WTC11 (cell line): Measurements from ENCODE around the gene EEF2.

Source experiments
- CTCF ChIP-seq: fragments of 200-600 bp; IDR thresholded peaks from 2 replicates; pipeline ENCODE4 v1.8.0; 2022; ENCODE audit warnings: antibody characterized with exemption
- ESRRA ChIP-seq: sonication (generic); formaldehyde crosslinking; IDR thresholded peaks from 2 replicates; pipeline ENCODE4 v1.8.1; 2022; ENCODE audit warnings: mild to moderate bottlenecking, missing genetic modification reagents, borderline replicate concordance
- MAX ChIP-seq: sonication (generic); formaldehyde crosslinking; IDR thresholded peaks from 2 replicates; pipeline ENCODE4 v1.8.0; 2022; ENCODE audit warnings: mild to moderate bottlenecking, missing genetic modification reagents
- NFE2L1 ChIP-seq: sonication (generic); formaldehyde crosslinking; IDR thresholded peaks from 2 replicates; pipeline ENCODE4 v1.8.1; 2023; ENCODE audit warnings: missing genetic modification reagents
- TCF7 ChIP-seq: sonication (generic); formaldehyde crosslinking; IDR thresholded peaks from 2 replicates; pipeline ENCODE4 v1.8.0; 2022; ENCODE audit warnings: mild to moderate bottlenecking, low read depth, missing genetic modification reagents, moderate library complexity
- TF ChIP-seq, protein P1 (sequence below): sonication (generic); formaldehyde crosslinking; IDR thresholded peaks from 2 replicates; pipeline ENCODE4 v1.8.1; 2022; ENCODE audit warnings: mild to moderate bottlenecking, missing genetic modification reagents, moderate library complexity, borderline replicate concordance
- TF ChIP-seq, protein P2 (sequence below): fragments of 250-450 bp; sonication (Bioruptor Pico); IDR thresholded peaks from 2 replicates; pipeline ENCODE4 v1.9.0; 2021; ENCODE audit warnings: mild to moderate bottlenecking

- TF ChIP-seq ESRRA (CRISPR knock-in tag): no peak
- no peak for TF ChIP-seq MAX (CRISPR knock-in tag)
- TF ChIP-seq CTCF: no peak
- no peak for TF ChIP-seq TCF7 (CRISPR knock-in tag)
- TF ChIP-seq, protein P1, sequence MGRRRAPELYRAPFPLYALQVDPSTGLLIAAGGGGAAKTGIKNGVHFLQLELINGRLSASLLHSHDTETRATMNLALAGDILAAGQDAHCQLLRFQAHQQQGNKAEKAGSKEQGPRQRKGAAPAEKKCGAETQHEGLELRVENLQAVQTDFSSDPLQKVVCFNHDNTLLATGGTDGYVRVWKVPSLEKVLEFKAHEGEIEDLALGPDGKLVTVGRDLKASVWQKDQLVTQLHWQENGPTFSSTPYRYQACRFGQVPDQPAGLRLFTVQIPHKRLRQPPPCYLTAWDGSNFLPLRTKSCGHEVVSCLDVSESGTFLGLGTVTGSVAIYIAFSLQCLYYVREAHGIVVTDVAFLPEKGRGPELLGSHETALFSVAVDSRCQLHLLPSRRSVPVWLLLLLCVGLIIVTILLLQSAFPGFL (CRISPR knock-in tag): no peak
- TF ChIP-seq, protein P2, sequence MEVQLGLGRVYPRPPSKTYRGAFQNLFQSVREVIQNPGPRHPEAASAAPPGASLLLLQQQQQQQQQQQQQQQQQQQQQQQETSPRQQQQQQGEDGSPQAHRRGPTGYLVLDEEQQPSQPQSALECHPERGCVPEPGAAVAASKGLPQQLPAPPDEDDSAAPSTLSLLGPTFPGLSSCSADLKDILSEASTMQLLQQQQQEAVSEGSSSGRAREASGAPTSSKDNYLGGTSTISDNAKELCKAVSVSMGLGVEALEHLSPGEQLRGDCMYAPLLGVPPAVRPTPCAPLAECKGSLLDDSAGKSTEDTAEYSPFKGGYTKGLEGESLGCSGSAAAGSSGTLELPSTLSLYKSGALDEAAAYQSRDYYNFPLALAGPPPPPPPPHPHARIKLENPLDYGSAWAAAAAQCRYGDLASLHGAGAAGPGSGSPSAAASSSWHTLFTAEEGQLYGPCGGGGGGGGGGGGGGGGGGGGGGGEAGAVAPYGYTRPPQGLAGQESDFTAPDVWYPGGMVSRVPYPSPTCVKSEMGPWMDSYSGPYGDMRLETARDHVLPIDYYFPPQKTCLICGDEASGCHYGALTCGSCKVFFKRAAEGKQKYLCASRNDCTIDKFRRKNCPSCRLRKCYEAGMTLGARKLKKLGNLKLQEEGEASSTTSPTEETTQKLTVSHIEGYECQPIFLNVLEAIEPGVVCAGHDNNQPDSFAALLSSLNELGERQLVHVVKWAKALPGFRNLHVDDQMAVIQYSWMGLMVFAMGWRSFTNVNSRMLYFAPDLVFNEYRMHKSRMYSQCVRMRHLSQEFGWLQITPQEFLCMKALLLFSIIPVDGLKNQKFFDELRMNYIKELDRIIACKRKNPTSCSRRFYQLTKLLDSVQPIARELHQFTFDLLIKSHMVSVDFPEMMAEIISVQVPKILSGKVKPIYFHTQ (CRISPR knock-in tag): no peak
- TF ChIP-seq NFE2L1 (CRISPR knock-in tag): no peak
Measured at GRCh38 chr19:3981736-3982681, 3.3 kb downstream of the EEF2 start.
